ENCODE results near the gene DNAJC4. TPM values are rescaled to one million over a fixed set of nuclear protein-coding genes. Genes with fewer than 3 reads are reported as not detected.

The DNAJC4 gene
- total and polyA plus RNA-seq, 11 donors = 31.2 to 123 (median 47.2) TPM

DNA sequence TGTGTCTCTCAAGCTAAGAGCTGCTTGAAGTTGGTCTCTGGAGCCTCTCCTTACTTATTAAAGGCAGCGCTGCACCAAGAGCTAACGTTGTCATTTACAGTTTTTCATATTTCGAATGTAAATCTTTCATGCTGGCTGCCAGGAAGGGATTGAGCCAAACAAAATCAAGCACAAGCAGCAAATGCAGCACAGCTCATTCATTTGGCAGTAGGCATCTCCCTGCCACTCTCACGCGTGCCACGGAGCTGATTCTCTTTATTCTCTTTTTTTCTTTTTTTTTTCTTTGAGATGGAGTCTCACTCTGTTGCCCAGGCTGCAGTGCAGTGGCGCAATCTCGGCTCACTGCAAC lies 2.6 kb downstream of the DNAJC4 start:
- H3K27me3 ChIP-seq = no peaks in the 10 kb centered on the region
- 80 to 93% (median 89%) methylated on average over 8 of the region's 8 CpGs for WGBS, 4 donors
- DNase-seq = no peak
- H3K4me3 ChIP-seq = peak overlapping the region in 1 of 12 donors; percentile 75
- peaks cover 0 to 12% (median 6%) of the 10 kb centered on the region in 9 donors for H3K36me3 ChIP-seq
- ATAC-seq = no peak
- no peak for TF ChIP-seq POLR2A (IDR thresholded peaks at IDR 0.05)
- TF ChIP-seq, protein P1, sequence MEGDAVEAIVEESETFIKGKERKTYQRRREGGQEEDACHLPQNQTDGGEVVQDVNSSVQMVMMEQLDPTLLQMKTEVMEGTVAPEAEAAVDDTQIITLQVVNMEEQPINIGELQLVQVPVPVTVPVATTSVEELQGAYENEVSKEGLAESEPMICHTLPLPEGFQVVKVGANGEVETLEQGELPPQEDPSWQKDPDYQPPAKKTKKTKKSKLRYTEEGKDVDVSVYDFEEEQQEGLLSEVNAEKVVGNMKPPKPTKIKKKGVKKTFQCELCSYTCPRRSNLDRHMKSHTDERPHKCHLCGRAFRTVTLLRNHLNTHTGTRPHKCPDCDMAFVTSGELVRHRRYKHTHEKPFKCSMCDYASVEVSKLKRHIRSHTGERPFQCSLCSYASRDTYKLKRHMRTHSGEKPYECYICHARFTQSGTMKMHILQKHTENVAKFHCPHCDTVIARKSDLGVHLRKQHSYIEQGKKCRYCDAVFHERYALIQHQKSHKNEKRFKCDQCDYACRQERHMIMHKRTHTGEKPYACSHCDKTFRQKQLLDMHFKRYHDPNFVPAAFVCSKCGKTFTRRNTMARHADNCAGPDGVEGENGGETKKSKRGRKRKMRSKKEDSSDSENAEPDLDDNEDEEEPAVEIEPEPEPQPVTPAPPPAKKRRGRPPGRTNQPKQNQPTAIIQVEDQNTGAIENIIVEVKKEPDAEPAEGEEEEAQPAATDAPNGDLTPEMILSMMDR (IDR thresholded peaks at IDR 0.05) = no peak
- no peaks in the 10 kb centered on the region for H3K9me3 ChIP-seq
- intact Hi-C loops (cut with DNase I) = no loop called here
- H3K27ac ChIP-seq = peak overlapping the region in 1 of 12 donors; percentile 91
- peaks cover 3 to 65% (median 41%) of the 10 kb centered on the region in 12 donors for H3K4me1 ChIP-seq

DNA sequence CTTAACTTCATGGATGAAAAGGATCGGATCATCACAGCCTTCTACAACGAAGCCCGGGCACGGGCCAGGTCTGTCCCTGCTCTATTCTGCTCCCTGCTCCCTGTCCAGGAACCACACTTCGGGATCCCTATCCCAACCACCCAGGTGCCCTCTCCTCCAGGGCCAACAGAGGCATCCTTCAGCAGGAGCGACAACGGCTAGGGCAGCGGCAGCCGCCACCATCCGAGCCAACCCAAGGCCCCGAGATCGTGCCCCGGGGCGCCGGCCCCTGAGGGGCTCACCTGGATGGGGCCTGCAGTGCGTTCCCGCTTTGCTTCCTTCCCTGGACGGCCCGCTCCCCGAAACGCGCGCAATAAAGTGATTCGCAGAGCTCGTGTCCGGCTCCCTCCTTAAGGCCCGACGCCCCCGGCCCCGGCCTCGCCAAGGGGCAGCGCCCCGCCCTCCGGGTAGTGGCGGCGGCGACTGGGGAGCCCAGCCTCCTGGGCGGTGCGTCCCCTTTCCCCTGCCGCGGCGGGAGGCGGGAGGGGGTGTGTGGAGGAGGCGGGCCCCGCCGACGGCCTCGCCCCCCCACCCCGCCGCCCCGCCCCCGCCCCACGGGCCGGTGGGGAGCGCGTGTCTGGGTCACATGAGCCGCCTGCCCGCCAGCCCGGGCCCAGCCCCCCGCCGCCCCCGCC lies 3.7 kb downstream of the DNAJC4 start, which contains the start of gene VEGFB:
VEGFB (plus strand) TSS at position 672 of the 674 bp plus-strand sequence. CDS start 250 bp downstream, outside the sequence.
- Histone ChIP-seq H3K4me1 (peaks cover 3 to 68% (median 35%) of the 10 kb centered on the region in 12 donors), H3K27me3 (no peaks in the 10 kb centered on the region), H3K27ac (peak within 1 kb of the TSS; percentile 57 to 96 (median 92)), H3K9me3 (no peaks in the 10 kb centered on the region), H3K36me3 (peaks cover 0 to 23% (median 17%) of the 10 kb centered on the region in 9 donors), H3K4me3 (peak within 1 kb of the TSS; percentile 71 to 93 (median 81))
- TF ChIP-seq, protein P1 (IDR thresholded peaks at IDR 0.05) = peak in 1 of 12 donors; percentile 5
- peak in 1 of 2 donors; percentile 51 for TF ChIP-seq POLR2A (IDR thresholded peaks at IDR 0.05)
- peak; percentile 34 to 66 (median 58) for ATAC-seq
- intact Hi-C loops (cut with DNase I) = no loop called here
- peak; percentile 85 to 90 (median 85) for DNase-seq
- 1 to 6% (median 3%) methylated on average over 10 to 61 of the region's 62 CpGs for WGBS, 4 donors

DNA sequence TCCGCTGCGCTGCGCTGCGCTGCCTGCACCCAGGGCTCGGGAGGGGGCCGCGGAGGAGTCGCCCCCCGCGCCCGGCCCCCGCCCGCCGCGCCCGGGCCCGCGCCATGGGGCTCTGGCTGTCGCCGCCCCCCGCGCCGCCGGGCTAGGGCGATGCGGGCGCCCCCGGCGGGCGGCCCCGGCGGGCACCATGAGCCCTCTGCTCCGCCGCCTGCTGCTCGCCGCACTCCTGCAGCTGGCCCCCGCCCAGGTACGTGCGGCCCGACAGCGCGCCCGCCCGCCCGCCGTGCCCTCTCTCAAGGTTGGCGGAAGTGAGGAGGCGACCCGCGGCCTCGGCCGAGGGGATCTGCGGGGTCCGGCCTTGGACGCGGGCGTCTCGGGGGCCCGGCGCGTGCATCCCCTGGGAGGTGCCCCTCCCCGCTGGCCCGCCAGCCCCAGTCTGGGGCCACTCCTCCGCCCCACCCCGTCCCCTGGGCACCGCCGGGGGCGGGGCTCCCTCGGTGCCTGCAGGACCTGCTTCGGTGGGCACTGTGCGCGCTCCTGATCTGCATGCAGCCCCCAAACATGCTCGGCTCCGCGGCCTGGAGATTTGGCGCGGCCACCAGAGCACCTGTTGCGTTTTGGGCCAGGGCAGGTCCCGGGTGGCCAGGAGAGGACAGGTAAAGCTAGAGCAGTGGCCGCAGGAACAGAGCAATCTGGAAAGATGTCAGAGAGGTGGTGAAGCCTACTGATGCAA lies 4.5 kb downstream of the DNAJC4 start:
- intact Hi-C loops (cut with DNase I) = no loop called here
- DNase-seq (peak in 4 of 5 donors; percentile 59 to 75 (median 62)), ATAC-seq (peak in 3 of 4 donors; percentile 21 to 52 (median 35))
- Histone ChIP-seq H3K36me3 (peaks cover 0 to 25% (median 18%) of the 10 kb centered on the region in 9 donors), H3K27me3 (no peaks in the 10 kb centered on the region), H3K4me1 (peaks cover 0 to 68% (median 30%) of the 10 kb centered on the region in 12 donors), H3K9me3 (no peaks in the 10 kb centered on the region), H3K4me3 (peak overlapping the region; percentile 71 to 93 (median 81)), H3K27ac (peak overlapping the region; percentile 57 to 96 (median 92))
- TF ChIP-seq, protein P1 (IDR thresholded peaks at IDR 0.05) = peak in 3 of 12 donors; percentile 8 to 32 (median 22)
- peak in 1 of 2 donors; percentile 42 for TF ChIP-seq POLR2A (IDR thresholded peaks at IDR 0.05)
- WGBS, 4 donors = 2 to 29% (median 5%) methylated on average over 1 to 80 of the region's 80 CpGs

Measured in heart left ventricle (tissue), 16 donors.